Suprapubic skin (tissue), 4 donors: ENCODE data around the gene GALNT2. TPM values are rescaled to one million over a fixed set of nuclear protein-coding genes. Genes with fewer than 3 reads are reported as not detected.

Source experiments
- DNase-seq, 2 donors: peaks; one replicate each; pipeline ENCODE4 v3.0.0-alpha.2; 2019; ENCODE audit warnings: low spot score in 2 of 2
- H3K27ac ChIP-seq: fragments of 200-600 bp; sonication (generic); one replicate; pipeline ENCODE4 v1.5.1; 2019
- H3K27me3 ChIP-seq: fragments of 200-600 bp; sonication (generic); one replicate; pipeline ENCODE4 v1.5.1; 2019
- H3K36me3 ChIP-seq: fragments of 200-600 bp; sonication (generic); one replicate; pipeline ENCODE4 v1.5.1; 2019
- H3K4me1 ChIP-seq: fragments of 200-600 bp; sonication (generic); one replicate; pipeline ENCODE4 v1.5.1; 2019
- H3K4me3 ChIP-seq: fragments of 200-600 bp; sonication (generic); one replicate; pipeline ENCODE4 v1.5.1; 2019; ENCODE audit warnings: mild to moderate bottlenecking
- H3K9me3 ChIP-seq: fragments of 200-600 bp; sonication (generic); one replicate; pipeline ENCODE4 v1.5.1; 2019
- EP300 ChIP-seq: sonication (generic); formaldehyde crosslinking; IDR thresholded peaks from one replicate; pipeline ENCODE4 v1.6.1; 2017; ENCODE audit warnings: antibody characterized with exemption
- POLR2A ChIP-seq, 2 donors: fragments of 450-650 bp; IDR thresholded peaks; one replicate each; pipeline ENCODE4 v1.6.1; 2017; ENCODE audit warnings: antibody characterized with exemption in 2 of 2, mild to moderate bottlenecking in 2 of 2, moderate library complexity in 2 of 2
- POLR2AphosphoS5 ChIP-seq, 3 donors: sonication (generic); formaldehyde crosslinking; IDR thresholded peaks; one replicate each; pipeline ENCODE4 v1.6.1; 2017; ENCODE audit warnings: antibody characterized with exemption in 3 of 3
- WGBS: methylation state at CpG from one replicate; pipeline ENCODE4 v1.1.5; 2018; 5-methylcytosine and 5-hydroxymethylcytosine counted together
- total RNA-seq, 4 donors: library from RNA; depleted of rRNA; stranded (reverse); fragments of >200 nt; gene quantifications; one replicate each; pipeline ENCODE4 v1.1.0, GENCODE V29; 2016
- TF ChIP-seq, protein P1 (sequence below), 2 donors: fragments of 200-600 bp in 1 of 2; fragments of 450-650 bp in 1 of 2; sonication (generic) in 1 of 2; IDR thresholded peaks; one replicate each; pipeline ENCODE4 v1.5.1; 2016 to 2019; ENCODE audit warnings: antibody characterized with exemption in 2 of 2, mild to moderate bottlenecking in 1 of 2, moderate library complexity in 1 of 2

Gene GALNT2
- total RNA-seq, 4 donors from 2014 or later: 24.1 to 40.2 (median 36.4) TPM

DNA sequence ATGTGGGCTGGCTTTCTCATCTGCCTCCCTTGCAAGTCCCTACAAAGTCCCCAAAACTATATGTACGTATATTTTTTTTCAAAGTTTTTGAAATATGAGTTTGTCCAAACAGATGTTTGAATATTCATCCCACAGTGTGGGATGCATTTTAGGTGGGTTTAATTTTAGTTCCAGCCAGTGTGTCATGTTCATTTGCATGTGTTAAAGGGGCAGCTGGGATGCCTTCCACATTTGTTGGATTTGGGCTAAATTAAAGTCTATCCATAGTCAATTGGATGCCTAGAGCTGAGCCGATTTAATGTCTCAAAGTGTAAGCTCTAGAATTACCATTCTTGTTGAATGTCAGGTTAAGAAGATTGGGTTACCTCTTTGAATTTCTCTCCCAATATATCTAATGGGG lies 139.2 kb downstream of the GALNT2 start:
- 90% methylated on average over 2 of the region's 2 CpGs for WGBS
- Histone ChIP-seq H3K27ac (no peak overlapping the region), H3K36me3 (peaks cover 21% of the 10 kb centered on the region), H3K4me3 (no peak overlapping the region), H3K27me3 (no peaks in the 10 kb centered on the region), H3K4me1 (peaks cover 16% of the 10 kb centered on the region), H3K9me3 (no peaks in the 10 kb centered on the region)
- no peak for DNase-seq
- TF ChIP-seq POLR2A (IDR thresholded peaks at IDR 0.05) (no peak), POLR2AphosphoS5 (IDR thresholded peaks at IDR 0.05) (no peak), EP300 (no peak)

DNA sequence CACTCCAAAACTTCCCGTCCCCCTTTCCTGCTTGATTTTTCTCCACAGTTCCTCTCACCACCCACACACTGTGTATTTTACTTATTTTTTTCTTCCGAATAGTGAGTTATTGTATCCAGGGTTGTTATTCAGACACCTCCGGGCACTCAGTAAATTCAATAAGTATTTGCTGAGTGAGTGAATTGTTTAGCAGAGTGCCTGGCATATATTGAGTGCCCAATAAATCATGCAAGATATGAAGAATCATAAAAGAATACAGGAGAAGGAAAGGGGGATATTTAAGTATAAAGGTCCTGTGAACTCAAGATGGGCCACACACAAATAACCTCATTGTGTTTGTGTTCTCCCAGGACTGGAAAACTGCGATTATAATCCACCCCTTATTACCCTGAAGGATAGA lies 139.9 kb downstream of the GALNT2 start:
- TF ChIP-seq POLR2AphosphoS5 (IDR thresholded peaks at IDR 0.05) (no peak), POLR2A (IDR thresholded peaks at IDR 0.05) (no peak), EP300 (no peak)
- TF ChIP-seq, protein P1, sequence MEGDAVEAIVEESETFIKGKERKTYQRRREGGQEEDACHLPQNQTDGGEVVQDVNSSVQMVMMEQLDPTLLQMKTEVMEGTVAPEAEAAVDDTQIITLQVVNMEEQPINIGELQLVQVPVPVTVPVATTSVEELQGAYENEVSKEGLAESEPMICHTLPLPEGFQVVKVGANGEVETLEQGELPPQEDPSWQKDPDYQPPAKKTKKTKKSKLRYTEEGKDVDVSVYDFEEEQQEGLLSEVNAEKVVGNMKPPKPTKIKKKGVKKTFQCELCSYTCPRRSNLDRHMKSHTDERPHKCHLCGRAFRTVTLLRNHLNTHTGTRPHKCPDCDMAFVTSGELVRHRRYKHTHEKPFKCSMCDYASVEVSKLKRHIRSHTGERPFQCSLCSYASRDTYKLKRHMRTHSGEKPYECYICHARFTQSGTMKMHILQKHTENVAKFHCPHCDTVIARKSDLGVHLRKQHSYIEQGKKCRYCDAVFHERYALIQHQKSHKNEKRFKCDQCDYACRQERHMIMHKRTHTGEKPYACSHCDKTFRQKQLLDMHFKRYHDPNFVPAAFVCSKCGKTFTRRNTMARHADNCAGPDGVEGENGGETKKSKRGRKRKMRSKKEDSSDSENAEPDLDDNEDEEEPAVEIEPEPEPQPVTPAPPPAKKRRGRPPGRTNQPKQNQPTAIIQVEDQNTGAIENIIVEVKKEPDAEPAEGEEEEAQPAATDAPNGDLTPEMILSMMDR (IDR thresholded peaks at IDR 0.05): no peak
- WGBS: 53% methylated on average over 4 of the region's 4 CpGs

DNA sequence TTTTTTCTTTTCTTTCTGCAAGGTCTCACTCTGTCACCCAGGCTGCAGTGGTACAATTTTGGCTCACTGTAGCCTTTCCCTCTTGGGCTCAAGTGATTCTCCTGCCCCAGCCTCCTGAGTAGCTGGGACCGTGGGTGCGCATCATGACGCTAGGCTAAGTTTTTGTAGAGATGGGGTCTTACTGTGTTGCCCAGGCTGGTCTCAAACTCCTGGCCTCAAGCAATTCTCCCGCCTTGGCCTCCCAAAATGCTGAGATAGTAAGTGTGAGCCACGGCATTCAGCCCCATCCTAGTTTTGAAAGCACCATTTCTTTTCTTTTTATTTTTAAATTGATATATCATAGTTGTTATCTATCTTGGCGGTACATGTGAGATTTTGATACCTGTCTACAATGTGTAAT lies 140.6 kb downstream of the GALNT2 start:
- 90% methylated on average over 6 of the region's 6 CpGs for WGBS
- H3K36me3 ChIP-seq: peaks cover 21% of the 10 kb centered on the region
- no peak overlapping the region for H3K4me3 ChIP-seq
- no peak for DNase-seq
- H3K9me3 ChIP-seq: no peaks in the 10 kb centered on the region
- no peaks in the 10 kb centered on the region for H3K27me3 ChIP-seq
- TF ChIP-seq POLR2A (IDR thresholded peaks at IDR 0.05): no peak
- TF ChIP-seq POLR2AphosphoS5 (IDR thresholded peaks at IDR 0.05): no peak
- TF ChIP-seq, protein P1 (IDR thresholded peaks at IDR 0.05): no peak
- no peak for TF ChIP-seq EP300
- peaks cover 16% of the 10 kb centered on the region for H3K4me1 ChIP-seq
- no peak overlapping the region for H3K27ac ChIP-seq

More for the DNA sequence above, 139.9 kb downstream of the GALNT2 start:
- DNase-seq: no peak
- H3K4me3 ChIP-seq: no peak overlapping the region
- H3K9me3 ChIP-seq: no peaks in the 10 kb centered on the region
- H3K27ac ChIP-seq: no peak overlapping the region
- peaks cover 16% of the 10 kb centered on the region for H3K4me1 ChIP-seq
- peaks cover 21% of the 10 kb centered on the region for H3K36me3 ChIP-seq
- no peaks in the 10 kb centered on the region for H3K27me3 ChIP-seq

DNA sequence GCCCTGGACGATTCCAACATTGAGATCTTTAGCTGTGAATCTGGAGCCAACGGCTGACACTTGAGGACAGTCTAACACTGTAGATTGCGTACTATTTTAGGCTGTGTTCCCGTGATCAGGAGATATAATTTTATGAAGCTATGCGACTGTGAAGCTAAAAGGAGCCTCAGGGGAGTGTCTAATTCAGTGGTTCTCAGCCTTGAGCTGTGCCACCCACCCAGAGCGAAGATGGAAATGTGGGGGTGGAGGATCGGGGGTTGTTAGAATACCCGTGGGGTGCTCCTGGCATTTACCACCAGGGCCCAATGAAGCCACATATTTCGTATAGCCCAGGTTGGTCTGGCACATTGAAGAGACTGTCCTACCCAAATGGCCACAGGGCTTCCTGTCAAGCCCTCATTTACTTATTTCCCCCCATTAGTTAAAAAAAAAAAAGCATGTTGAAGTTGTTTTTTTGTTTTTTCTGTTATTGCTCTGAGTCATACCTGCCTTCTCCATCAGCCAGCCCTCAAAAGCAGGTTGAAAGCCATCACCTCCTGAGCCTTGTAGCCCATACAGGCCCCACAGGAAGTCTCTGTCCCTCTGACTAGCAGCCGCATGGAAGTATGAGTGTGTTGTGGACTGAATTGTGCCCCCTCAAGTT lies 141.7 kb downstream of the GALNT2 start:
- Histone ChIP-seq H3K36me3 (peaks cover 10% of the 10 kb centered on the region), H3K27ac (no peak overlapping the region), H3K9me3 (no peaks in the 10 kb centered on the region), H3K4me3 (no peak overlapping the region), H3K27me3 (no peaks in the 10 kb centered on the region), H3K4me1 (peaks cover 16% of the 10 kb centered on the region)
- 75% methylated on average over 10 of the region's 10 CpGs for WGBS
- no peak for TF ChIP-seq POLR2AphosphoS5 (IDR thresholded peaks at IDR 0.05)
- TF ChIP-seq, protein P1 (IDR thresholded peaks at IDR 0.05): no peak
- no peak for TF ChIP-seq EP300
- TF ChIP-seq POLR2A (IDR thresholded peaks at IDR 0.05): no peak
- no peak for DNase-seq

DNA sequence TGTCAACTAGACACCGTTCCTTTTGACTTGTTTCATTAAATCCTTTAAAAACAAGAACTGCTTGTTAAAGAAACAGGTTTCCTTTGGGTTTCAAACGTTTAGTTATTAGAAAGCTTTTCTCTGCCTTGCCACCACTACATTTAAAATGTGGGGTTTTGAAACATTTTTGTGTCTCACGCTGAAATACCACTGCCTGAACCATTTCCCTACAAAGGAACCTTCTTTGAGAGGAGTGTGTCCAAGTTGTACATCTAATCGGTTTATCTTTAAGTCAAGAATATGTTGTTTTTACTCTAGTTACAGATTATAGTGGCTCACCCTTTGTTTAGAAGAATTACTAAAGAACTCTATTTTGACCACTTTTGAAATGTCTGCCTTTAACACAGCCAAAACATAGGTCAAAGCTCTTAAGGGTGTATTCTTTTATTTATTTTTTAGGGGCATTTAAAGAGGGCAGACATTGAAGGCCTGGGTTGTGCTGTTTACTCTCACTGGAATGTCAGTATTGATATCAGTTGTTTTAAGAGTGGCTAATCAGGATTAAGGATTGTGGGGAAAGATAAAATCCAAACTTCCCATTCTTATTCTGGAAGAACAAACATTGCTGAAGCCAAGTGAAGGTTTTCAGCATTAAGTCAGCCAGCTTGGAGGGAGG lies 143.4 kb downstream of the GALNT2 start:
- WGBS: 78% methylated on average over 4 of the region's 4 CpGs
- peaks cover 28% of the 10 kb centered on the region for H3K4me1 ChIP-seq

More for the DNA sequence above, 143.4 kb downstream of the GALNT2 start:
- Histone ChIP-seq H3K27ac (no peak overlapping the region), H3K36me3 (no peaks in the 10 kb centered on the region), H3K9me3 (no peaks in the 10 kb centered on the region), H3K27me3 (no peaks in the 10 kb centered on the region), H3K4me3 (no peak overlapping the region)
- no peak for DNase-seq
- no peak for TF ChIP-seq EP300
- TF ChIP-seq POLR2AphosphoS5 (IDR thresholded peaks at IDR 0.05): no peak
- TF ChIP-seq, protein P1 (IDR thresholded peaks at IDR 0.05): no peak
- TF ChIP-seq POLR2A (IDR thresholded peaks at IDR 0.05): no peak
